ENCODE measurements around the gene TNNT3.

Gene TNNT3

DNA sequence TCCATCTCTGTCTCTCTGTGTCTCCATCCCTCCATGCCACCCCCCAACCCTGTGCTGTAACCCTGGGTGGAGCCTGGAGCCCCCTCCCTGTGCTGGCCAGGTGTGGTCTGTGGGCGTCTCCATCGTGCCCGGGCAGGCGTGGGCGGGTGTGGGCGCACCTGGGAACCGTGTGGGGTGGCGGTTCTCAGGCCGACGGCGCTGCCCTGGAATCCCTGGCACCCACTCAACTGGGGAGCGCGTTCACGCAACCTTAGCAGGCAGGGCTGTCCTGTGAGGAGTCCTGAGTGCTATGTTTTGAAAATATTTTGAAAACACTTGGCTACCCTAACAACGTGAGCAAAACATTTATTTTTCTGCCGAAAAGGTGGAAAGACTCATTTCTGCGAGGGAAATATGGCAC, 4.7 kb downstream of the TNNT3 start:
- ATAC-seq (ENCODE audit: insufficient read depth, low read depth) (no peak), DNase-seq (no peak)
- Histone ChIP-seq H2AFZ (ENCODE audit: low read depth, low read length) (no peak overlapping the region), H3K79me2 (ENCODE audit: insufficient read depth, low read length) (no peaks in the 10 kb centered on the region), H3K27ac (ENCODE audit: low read length) (no peak overlapping the region), H3K4me2 (ENCODE audit: insufficient read depth, low read length) (no peak overlapping the region), H3K4me1 (ENCODE audit: insufficient read depth, low read length) (peaks cover 8% of the 10 kb centered on the region), H4K20me1 (ENCODE audit: insufficient read depth, low read length) (no peaks in the 10 kb centered on the region), H3K4me3 (ENCODE audit: low read depth in 1 of 2, low read length in 2 of 2) (no peak overlapping the region), H3K36me3 (ENCODE audit: insufficient read depth, low read length) (no peaks in the 10 kb centered on the region), H3K9ac (ENCODE audit: low read depth, low read length) (no peak overlapping the region), H3K27me3 (ENCODE audit: insufficient read depth, low read length, poor library complexity) (no peaks in the 10 kb centered on the region), H3K9me3 (ENCODE audit: insufficient read depth, low read length, severe bottlenecking) (no peaks in the 10 kb centered on the region)
- TF ChIP-seq EZH2 (IDR thresholded peaks at IDR 0.05; ENCODE audit: borderline replicate concordance, low read depth, low read length, severe bottlenecking), result no peak
- TF ChIP-seq, protein P1, sequence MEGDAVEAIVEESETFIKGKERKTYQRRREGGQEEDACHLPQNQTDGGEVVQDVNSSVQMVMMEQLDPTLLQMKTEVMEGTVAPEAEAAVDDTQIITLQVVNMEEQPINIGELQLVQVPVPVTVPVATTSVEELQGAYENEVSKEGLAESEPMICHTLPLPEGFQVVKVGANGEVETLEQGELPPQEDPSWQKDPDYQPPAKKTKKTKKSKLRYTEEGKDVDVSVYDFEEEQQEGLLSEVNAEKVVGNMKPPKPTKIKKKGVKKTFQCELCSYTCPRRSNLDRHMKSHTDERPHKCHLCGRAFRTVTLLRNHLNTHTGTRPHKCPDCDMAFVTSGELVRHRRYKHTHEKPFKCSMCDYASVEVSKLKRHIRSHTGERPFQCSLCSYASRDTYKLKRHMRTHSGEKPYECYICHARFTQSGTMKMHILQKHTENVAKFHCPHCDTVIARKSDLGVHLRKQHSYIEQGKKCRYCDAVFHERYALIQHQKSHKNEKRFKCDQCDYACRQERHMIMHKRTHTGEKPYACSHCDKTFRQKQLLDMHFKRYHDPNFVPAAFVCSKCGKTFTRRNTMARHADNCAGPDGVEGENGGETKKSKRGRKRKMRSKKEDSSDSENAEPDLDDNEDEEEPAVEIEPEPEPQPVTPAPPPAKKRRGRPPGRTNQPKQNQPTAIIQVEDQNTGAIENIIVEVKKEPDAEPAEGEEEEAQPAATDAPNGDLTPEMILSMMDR (IDR thresholded peaks at IDR 0.05; ENCODE audit: borderline replicate concordance, extremely low read depth, low read length, poor library complexity, severe bottlenecking), result no peak

DNA sequence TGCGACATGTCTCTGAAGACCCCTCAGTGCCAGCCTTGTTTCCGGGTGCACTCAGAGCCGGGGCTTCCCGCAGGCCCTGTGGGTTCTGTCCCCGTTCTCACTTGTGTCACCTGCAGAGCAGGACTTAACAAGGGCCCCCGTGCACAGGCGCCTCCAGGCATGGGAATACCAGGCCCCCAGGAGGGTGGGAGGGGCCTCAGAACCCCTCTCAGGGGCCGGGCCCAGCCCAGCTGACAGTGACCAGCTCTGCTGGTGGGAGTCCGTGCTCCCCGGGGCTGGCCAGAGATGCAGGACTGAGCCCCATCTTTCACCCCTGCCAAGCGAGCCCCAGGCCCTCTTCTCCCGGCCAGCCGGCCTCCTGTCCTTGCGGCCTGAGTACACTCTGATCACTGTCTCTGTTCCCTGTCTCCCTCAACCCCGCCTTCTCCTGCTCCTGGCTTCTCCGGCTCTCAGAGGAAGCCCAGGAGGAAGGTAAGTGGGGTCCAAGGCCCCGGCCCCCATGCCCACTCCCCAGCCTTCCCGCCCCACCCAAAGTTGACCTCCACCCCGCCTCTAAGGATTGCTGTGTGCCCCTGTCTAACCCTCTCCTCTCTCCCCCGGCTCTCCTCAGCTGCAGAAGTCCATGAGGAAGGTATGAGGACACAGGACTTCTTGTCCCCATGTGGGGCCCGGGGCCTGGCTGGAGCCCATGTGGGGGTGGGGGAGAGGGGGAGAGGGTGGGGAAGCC, 5.3 kb downstream of the TNNT3 start:
- Histone ChIP-seq H2AFZ (ENCODE audit: low read depth, low read length) (no peak overlapping the region), H3K27ac (ENCODE audit: low read length) (no peak overlapping the region), H4K20me1 (ENCODE audit: insufficient read depth, low read length) (no peaks in the 10 kb centered on the region), H3K4me3 (ENCODE audit: low read depth in 1 of 2, low read length in 2 of 2) (no peak overlapping the region), H3K4me1 (ENCODE audit: insufficient read depth, low read length) (peaks cover 8% of the 10 kb centered on the region), H3K36me3 (ENCODE audit: insufficient read depth, low read length) (no peaks in the 10 kb centered on the region), H3K79me2 (ENCODE audit: insufficient read depth, low read length) (no peaks in the 10 kb centered on the region), H3K27me3 (ENCODE audit: insufficient read depth, low read length, poor library complexity) (no peaks in the 10 kb centered on the region), H3K4me2 (ENCODE audit: insufficient read depth, low read length) (no peak overlapping the region), H3K9ac (ENCODE audit: low read depth, low read length) (no peak overlapping the region), H3K9me3 (ENCODE audit: insufficient read depth, low read length, severe bottlenecking) (no peaks in the 10 kb centered on the region)
- DNase-seq (no peak), ATAC-seq (ENCODE audit: insufficient read depth, low read depth) (no peak)
- no peak for TF ChIP-seq EZH2 (IDR thresholded peaks at IDR 0.05; ENCODE audit: borderline replicate concordance, low read depth, low read length, severe bottlenecking)
- TF ChIP-seq, protein P1 (IDR thresholded peaks at IDR 0.05; ENCODE audit: borderline replicate concordance, extremely low read depth, low read length, poor library complexity, severe bottlenecking), result no peak

DNA sequence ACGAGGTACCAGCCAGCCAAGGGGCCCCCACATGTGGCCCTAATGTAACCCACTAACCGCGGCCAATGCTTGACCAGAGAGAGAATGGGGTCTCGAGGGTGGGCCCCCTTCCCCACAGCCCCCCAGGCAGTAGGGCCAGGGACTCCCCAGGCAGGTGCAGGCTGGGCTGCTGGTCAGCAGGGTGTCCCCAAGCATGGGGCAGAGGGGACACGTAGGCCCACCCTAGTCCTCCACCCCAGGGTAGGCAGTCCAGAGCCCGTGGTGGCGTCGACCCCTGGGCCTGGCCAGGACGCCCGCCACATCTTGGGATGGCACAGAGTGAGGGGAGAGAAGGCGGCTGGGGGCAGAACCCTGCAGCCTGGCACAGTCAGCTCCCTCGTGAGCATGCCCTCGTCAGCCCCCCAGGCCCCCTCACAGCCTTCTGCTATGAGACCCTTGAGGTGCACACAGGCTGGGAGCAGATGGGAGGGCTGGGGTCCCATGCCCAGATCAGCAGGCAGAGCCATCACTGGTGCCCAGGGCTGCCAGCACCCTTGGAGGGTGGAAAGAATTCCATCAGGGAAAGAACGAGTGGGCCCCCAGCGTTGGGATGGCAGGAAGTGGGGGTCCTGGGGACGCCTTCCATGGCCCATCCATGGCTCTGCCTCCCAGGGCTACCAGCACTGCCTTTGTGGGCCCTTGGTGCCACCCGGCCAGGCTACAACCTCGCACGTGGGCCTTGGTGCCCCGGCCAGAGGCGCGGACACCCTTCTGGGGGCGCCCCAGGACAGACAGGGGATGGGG, 6.1 kb downstream of the TNNT3 start:
- TF ChIP-seq, protein P1 (IDR thresholded peaks at IDR 0.05; ENCODE audit: borderline replicate concordance, extremely low read depth, low read length, poor library complexity, severe bottlenecking), result no peak
- TF ChIP-seq EZH2 (IDR thresholded peaks at IDR 0.05; ENCODE audit: borderline replicate concordance, low read depth, low read length, severe bottlenecking), result no peak
- ATAC-seq (ENCODE audit: insufficient read depth, low read depth) (no peak), DNase-seq (no peak)
- Histone ChIP-seq H4K20me1 (ENCODE audit: insufficient read depth, low read length) (no peaks in the 10 kb centered on the region), H3K9ac (ENCODE audit: low read depth, low read length) (no peak overlapping the region), H3K27me3 (ENCODE audit: insufficient read depth, low read length, poor library complexity) (no peaks in the 10 kb centered on the region), H3K27ac (ENCODE audit: low read length) (no peak overlapping the region), H3K36me3 (ENCODE audit: insufficient read depth, low read length) (no peaks in the 10 kb centered on the region), H3K4me2 (ENCODE audit: insufficient read depth, low read length) (no peak overlapping the region), H3K4me3 (ENCODE audit: low read depth in 1 of 2, low read length in 2 of 2) (no peak overlapping the region), H3K9me3 (ENCODE audit: insufficient read depth, low read length, severe bottlenecking) (no peaks in the 10 kb centered on the region), H3K79me2 (ENCODE audit: insufficient read depth, low read length) (no peaks in the 10 kb centered on the region), H2AFZ (ENCODE audit: low read depth, low read length) (no peak overlapping the region), H3K4me1 (ENCODE audit: insufficient read depth, low read length) (peaks cover 8% of the 10 kb centered on the region)

Measured in DND-41 (cell line).